HFF-Myc (cell line): ENCODE measurements around the gene LIPI.
"Not testable (repeated sequence)": the region's sequence is repeated elsewhere in the genome, so short reads cannot be mapped to it uniquely, and the experiment has no call there.

Experiments used
- DNase-seq: peaks from one replicate; pipeline ENCODE4 v3.0.0-alpha.2; 2011; ENCODE audit warnings: low read depth; ENCODE audit errors: extremely low read depth
- H3K4me3 ChIP-seq: replicated peaks from 2 replicates; pipeline ENCODE4 v1.5.1; 2011; ENCODE audit warnings: low read depth, mild to moderate bottlenecking, control low read depth, low read length
- CTCF ChIP-seq: IDR thresholded peaks from 2 replicates; pipeline ENCODE4 v1.5.1; 2012; ENCODE audit warnings: mild to moderate bottlenecking, low read depth, low read length, control low read depth; ENCODE audit errors: missing control alignments

LIPI gene

GRCh38 chr21:14097881-14098499 lies 112.8 kb downstream of the LIPI start:
- DNase-seq = no peak
- no peak overlapping the region for H3K4me3 ChIP-seq
- no peak for TF ChIP-seq CTCF

- no peak overlapping the region for H3K4me3 ChIP-seq
- DNase-seq = no peak
- no peak for TF ChIP-seq CTCF
These were observed 114.2 kb downstream of the LIPI start for GRCh38 chr21:14096577-14096976.

GRCh38 chr21:14096172-14096571 lies 114.6 kb downstream of the LIPI start:
- no peak for DNase-seq
- TF ChIP-seq CTCF = no peak
- no peak overlapping the region for H3K4me3 ChIP-seq

- DNase-seq = no peak
- TF ChIP-seq CTCF = no peak
- H3K4me3 ChIP-seq = no peak overlapping the region
These were observed 115.7 kb downstream of the LIPI start for GRCh38 chr21:14095056-14095455.

- no peak for TF ChIP-seq CTCF
- no peak overlapping the region for H3K4me3 ChIP-seq
- no peak for DNase-seq
These were observed 117.8 kb downstream of the LIPI start for GRCh38 chr21:14092834-14093560.

GRCh38 chr21:14090184-14090583 lies 120.6 kb downstream of the LIPI start:
- not testable (repeated sequence) for H3K4me3 ChIP-seq
- peak; percentile 9 for DNase-seq

- TF ChIP-seq CTCF = no peak
- DNase-seq = no peak
These were observed 122.4 kb downstream of the LIPI start for GRCh38 chr21:14088391-14088790.

More at GRCh38 chr21:14088391-14088790, 122.4 kb downstream of the LIPI start:
- H3K4me3 ChIP-seq = no peak overlapping the region
